Gastrocnemius medialis (tissue), 4 donors: ENCODE results near the gene ALDH3B1. TPM values are rescaled to one million over a fixed set of nuclear protein-coding genes. Genes with fewer than 3 reads are reported as not detected.

Experiments used
- ATAC-seq, 2 donors: fragments of 150-250 bp; one replicate each; pipeline ENCODE4 v1.9.1; 2016
- DNase-seq, 2 donors: peaks; one replicate each; pipeline ENCODE4 v3.0.0-alpha.2; 2019
- H3K27ac ChIP-seq, 4 donors: fragments of 200-600 bp; sonication (generic); 1 replicate in 1 of 4; 2 replicates in 3 of 4; pipeline ENCODE4 v1.5.1; 2016 to 2018; ENCODE audit warnings: mild to moderate bottlenecking in 2 of 4, moderate library complexity in 1 of 4
- H3K27me3 ChIP-seq, 3 donors: fragments of 200-600 bp; sonication (generic) in 2 of 3; 1 replicate in 1 of 3; 2 replicates in 2 of 3; pipeline versions ENCODE4 v1.5.1 to v1.6.0; 2016 to 2019; ENCODE audit warnings: mild to moderate bottlenecking in 1 of 3, moderate library complexity in 1 of 3
- H3K36me3 ChIP-seq, 2 donors: fragments of 200-600 bp; sonication (generic) in 1 of 2; one replicate each; pipeline ENCODE4 v1.5.1; 2017 to 2018
- H3K4me1 ChIP-seq, 2 donors: fragments of 200-600 bp; sonication (generic) in 1 of 2; one replicate each; pipeline ENCODE4 v1.5.1; 2016 to 2017; ENCODE audit warnings: mild to moderate bottlenecking in 2 of 2
- H3K4me3 ChIP-seq, 4 donors: fragments of 200-600 bp; sonication (generic) in 3 of 4; 1 replicate in 1 of 4; 2 replicates in 3 of 4; pipeline ENCODE4 v1.5.1; 2016 to 2019; ENCODE audit warnings: mild to moderate bottlenecking in 2 of 4
- H3K9me3 ChIP-seq, 3 donors: fragments of 200-600 bp; sonication (generic) in 2 of 3; 1 replicate in 1 of 3; 2 replicates in 2 of 3; pipeline ENCODE4 v1.5.1; 2016 to 2019
- POLR2A ChIP-seq, 2 donors: fragments of 450-650 bp; IDR thresholded peaks; one replicate each; pipeline ENCODE4 v1.6.1; 2017; ENCODE audit warnings: antibody characterized with exemption in 2 of 2, mild to moderate bottlenecking in 2 of 2, moderate library complexity in 2 of 2
- in situ Hi-C, 4 donors: fragments of 200-750 bp; cut with MboI; loops; one replicate each; pipeline versions ENCODE4 v1.15.0 to v1.8.0; 2017; ENCODE audit warnings: low sequenced_read_pairs in 4 of 4
- intact Hi-C: fragments of 100-400 bp; cut with DNase I; formaldehyde crosslinking; loops from one replicate; pipeline ENCODE4 v1.15.1; 2023; ENCODE audit warnings: low total_unique reads
- total RNA-seq, 4 donors: library from RNA; depleted of rRNA; stranded (reverse); fragments of >200 nt; gene quantifications; one replicate each; pipeline versions ENCODE4 v1.1.0 to v1.2.3, GENCODE V29; 2016
- TF ChIP-seq, protein P1 (sequence below), 5 experiments: fragments of 450-650 bp in 3 of 5; fragments of 200-600 bp in 2 of 5; sonication (generic) in 2 of 5; IDR thresholded peaks in 4 of 5; conservative IDR thresholded peaks in 1 of 5; 1 replicate in 4 of 5; 2 replicates in 1 of 5; pipeline ENCODE4 v1.5.1; 2016 to 2019; ENCODE audit warnings: antibody characterized with exemption in 5 of 5, mild to moderate bottlenecking in 3 of 5, moderate library complexity in 3 of 5

Gene ALDH3B1
- total RNA-seq, 4 donors from 2014 or later = 2.2 to 5.1 (median 3.6) TPM

DNA sequence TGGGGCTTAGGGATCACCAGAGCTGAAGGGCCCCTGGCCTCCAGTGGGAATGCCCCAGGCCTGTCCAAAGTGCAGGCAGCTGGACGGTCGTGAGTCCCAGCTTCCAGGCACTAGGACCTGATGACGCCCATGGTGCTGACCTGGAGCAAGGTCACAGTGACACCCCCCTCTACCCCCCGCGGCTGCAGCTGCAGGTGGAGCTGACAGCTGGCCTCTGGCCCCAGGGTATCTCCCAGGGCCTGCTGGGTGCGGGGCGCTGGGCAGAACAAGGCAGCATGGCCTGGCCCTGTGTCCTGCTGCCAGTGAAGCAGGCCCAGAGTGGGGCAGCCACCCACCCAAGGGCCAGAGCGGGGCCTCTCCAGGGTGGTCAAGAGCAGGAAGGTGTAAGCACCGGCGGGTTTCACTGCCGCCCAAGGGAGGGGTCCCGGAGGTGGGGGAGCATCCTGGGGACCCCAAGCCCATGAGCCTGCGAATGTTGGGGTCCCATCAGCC lies 28.1 kb downstream of the ALDH3B1 start:
- Histone ChIP-seq H3K4me3 (peak overlapping the region; percentile 62 to 69 (median 65)), H3K27ac (peak overlapping the region; percentile 74 to 88 (median 76)), H3K27me3 (no peaks in the 10 kb centered on the region), H3K36me3 (peaks cover 0 to 7% of the 10 kb centered on the region in 2 donors), H3K9me3 (no peaks in the 10 kb centered on the region), H3K4me1 (peaks cover 18 to 38% of the 10 kb centered on the region in 2 donors)
- ATAC-seq (peak in 1 of 2 donors; percentile 10), DNase-seq (peak in 1 of 2 donors; percentile 36)
- intact Hi-C loops (loop anchor here (2.0 to 10.0 kb wide), 4 partner anchors 27 to 453 kb away; partner anchors contain the start of genes ALDH3B1, CHKA, GSTP1 and UNC93B1), in situ Hi-C loops (no loop called here)
- TF ChIP-seq POLR2A (IDR thresholded peaks at IDR 0.05) = no peak

DNA sequence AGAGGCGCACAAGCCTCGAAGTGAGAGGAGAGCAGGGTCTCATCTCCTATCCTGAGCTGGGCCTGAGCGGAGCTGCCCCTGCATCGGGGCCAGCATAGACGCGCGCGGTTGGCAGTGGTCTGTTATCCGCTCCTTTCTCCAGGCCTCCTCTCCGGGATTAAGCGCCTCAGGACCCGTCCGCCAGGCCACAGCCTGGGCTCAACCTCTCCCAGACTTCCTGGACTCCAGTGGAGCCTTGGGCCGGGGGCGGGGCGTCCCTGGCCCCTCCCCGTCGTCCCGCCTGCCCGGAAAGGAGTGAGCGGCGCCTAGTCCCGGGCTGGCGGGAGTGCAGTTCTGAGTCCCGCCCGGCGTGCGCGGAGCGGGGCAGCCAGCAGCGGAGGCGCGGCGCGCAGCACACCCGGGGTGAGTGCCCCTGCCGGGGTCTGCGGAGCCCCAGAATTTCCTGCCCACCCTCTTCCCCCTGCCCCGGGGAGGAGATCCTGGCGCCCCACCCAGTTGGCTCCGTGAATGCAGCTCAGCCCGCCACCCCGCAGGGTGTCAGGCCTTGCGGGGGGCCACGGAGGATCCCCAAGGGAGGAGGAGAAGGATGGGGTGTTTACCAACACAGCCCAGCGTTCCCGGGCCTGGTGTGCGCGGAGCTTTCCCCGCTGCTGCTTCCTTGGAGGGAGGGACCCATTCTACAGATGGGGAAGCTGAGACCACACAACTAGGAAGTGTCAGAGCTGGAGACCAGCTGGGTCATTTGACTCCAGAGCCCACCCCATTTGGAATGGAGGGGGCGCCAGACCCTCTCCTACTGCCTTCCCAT lies 28.8 kb downstream of the ALDH3B1 start, which contains the start of gene TCIRG1:
TCIRG1 (plus strand) TSS at position 308 of the 808 bp plus-strand sequence. CDS start 2,247 bp downstream, outside the sequence.
- H3K36me3 ChIP-seq = peaks cover 0 to 5% of the 10 kb centered on the region in 2 donors
- in situ Hi-C loops = no loop called here
- TF ChIP-seq, protein P1, sequence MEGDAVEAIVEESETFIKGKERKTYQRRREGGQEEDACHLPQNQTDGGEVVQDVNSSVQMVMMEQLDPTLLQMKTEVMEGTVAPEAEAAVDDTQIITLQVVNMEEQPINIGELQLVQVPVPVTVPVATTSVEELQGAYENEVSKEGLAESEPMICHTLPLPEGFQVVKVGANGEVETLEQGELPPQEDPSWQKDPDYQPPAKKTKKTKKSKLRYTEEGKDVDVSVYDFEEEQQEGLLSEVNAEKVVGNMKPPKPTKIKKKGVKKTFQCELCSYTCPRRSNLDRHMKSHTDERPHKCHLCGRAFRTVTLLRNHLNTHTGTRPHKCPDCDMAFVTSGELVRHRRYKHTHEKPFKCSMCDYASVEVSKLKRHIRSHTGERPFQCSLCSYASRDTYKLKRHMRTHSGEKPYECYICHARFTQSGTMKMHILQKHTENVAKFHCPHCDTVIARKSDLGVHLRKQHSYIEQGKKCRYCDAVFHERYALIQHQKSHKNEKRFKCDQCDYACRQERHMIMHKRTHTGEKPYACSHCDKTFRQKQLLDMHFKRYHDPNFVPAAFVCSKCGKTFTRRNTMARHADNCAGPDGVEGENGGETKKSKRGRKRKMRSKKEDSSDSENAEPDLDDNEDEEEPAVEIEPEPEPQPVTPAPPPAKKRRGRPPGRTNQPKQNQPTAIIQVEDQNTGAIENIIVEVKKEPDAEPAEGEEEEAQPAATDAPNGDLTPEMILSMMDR (IDR thresholded peaks at IDR 0.05 in 4 of 5, conservative IDR thresholded peaks at IDR 0.05 in 1 of 5) = peak in 3 of 5 experiments; percentile 4 to 36 (median 23)
- TF ChIP-seq POLR2A (IDR thresholded peaks at IDR 0.05) = peak; percentile 88 to 93
- peaks cover 14 to 32% of the 10 kb centered on the region in 2 donors for H3K4me1 ChIP-seq
- DNase-seq (peak; percentile 65 to 83), ATAC-seq (peak; percentile 68 to 74)
- intact Hi-C loops = loop anchor here (2.0 to 10.0 kb wide), 4 partner anchors 28 to 454 kb away; partner anchors contain the start of genes ALDH3B1, CHKA, GSTP1 and UNC93B1
- H3K27ac ChIP-seq = peak within 1 kb of the TSS; percentile 74 to 88 (median 76)
- peak within 1 kb of the TSS; percentile 62 to 69 (median 65) for H3K4me3 ChIP-seq
- no peaks in the 10 kb centered on the region for H3K9me3 ChIP-seq
- H3K27me3 ChIP-seq = no peaks in the 10 kb centered on the region

DNA sequence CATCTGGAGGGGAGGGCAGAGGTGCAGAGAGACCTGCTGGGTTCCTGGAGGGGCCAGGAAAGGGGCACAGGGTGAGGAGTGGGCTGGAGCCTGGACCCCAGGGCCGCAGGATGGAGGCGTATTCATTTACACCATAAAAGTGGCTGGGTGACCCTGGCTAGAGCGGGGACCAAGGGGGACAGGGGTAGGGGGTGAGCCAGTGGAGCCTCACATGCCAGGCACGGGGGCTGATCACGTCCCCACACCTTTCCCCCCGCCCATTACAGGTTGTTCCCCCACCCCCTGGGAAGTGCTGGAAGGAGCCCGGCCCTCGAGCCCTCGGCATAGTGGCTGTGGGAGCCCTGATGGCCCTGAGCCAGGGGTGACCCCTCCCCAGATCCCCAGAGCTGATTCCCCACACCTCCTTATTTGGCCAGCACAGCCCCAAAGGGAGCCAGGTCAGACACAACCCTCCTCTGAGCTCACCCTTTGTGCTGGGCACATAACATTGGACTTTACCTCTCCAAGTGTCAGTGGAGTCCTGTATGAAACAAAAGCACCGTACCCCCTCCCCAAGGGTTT lies 29.5 kb downstream of the ALDH3B1 start:
- H3K27me3 ChIP-seq = no peaks in the 10 kb centered on the region
- H3K36me3 ChIP-seq = no peaks in the 10 kb centered on the region
- intact Hi-C loops = loop anchor here (2.0 to 10.0 kb wide), 4 partner anchors 29 to 455 kb away; partner anchors contain the start of genes ALDH3B1, CHKA, GSTP1 and UNC93B1
- peak overlapping the region; percentile 62 to 69 (median 65) for H3K4me3 ChIP-seq
- no peak for TF ChIP-seq POLR2A (IDR thresholded peaks at IDR 0.05)
- TF ChIP-seq, protein P1 (IDR thresholded peaks at IDR 0.05 in 4 of 5, conservative IDR thresholded peaks at IDR 0.05 in 1 of 5) = no peak
- in situ Hi-C loops = no loop called here
- DNase-seq (no peak), ATAC-seq (no peak)
- no peaks in the 10 kb centered on the region for H3K9me3 ChIP-seq
- H3K4me1 ChIP-seq = peaks cover 14 to 28% of the 10 kb centered on the region in 2 donors
- peak overlapping the region; percentile 74 to 88 (median 76) for H3K27ac ChIP-seq

DNA sequence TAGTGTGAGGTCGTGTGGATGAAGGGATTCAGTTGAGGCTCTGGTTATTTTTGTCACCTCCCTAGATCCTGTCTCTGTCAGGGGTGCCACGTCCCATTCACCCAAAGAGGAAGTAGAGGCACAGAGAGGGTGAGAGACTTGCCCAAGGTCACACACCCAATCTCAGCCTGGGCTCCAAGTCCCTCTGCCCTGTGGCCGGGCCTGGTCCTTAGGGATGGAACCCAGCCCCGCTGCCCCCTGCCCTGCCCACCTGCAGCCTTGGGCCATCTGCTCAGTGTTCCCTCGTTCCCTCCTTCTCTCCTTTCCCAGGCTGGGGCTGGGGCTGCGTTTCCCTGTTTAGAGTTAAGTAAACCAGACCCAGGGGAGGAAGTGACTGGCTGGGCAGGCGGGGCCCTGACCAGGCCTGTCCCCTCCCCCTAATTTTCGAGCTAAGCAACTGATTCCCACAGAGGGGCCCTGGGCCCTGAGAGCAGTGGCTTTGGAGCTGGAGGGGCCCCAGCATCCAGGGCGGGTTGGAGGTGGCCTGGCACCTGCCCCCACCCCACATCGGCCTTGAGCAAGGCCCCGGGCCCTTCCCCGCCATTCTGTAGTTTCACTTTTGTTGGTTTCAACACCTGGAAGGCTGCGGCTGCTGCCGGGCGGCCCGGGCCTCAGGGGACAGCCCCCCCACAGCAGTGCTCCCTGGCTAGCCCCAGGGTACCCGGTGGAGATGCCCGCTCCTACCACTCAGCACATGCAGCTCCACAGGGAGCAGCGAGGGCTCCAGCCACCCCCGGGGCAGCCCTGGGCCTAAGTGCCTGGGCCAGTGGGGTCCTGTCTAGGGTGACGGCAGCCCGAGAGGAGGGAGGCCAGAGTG lies 30.2 kb downstream of the ALDH3B1 start:
- H3K27ac ChIP-seq = peak overlapping the region; percentile 74 to 88 (median 76)
- H3K36me3 ChIP-seq = no peaks in the 10 kb centered on the region
- H3K4me1 ChIP-seq = peaks cover 14 to 28% of the 10 kb centered on the region in 2 donors
- no peaks in the 10 kb centered on the region for H3K27me3 ChIP-seq
- DNase-seq (peak in 1 of 2 donors; percentile 54), ATAC-seq (peak; percentile 27 to 31)
- H3K9me3 ChIP-seq = no peaks in the 10 kb centered on the region
- peak overlapping the region; percentile 62 to 69 (median 65) for H3K4me3 ChIP-seq
- peak in 1 of 2 donors; percentile 41 for TF ChIP-seq POLR2A (IDR thresholded peaks at IDR 0.05)
- TF ChIP-seq, protein P1 (IDR thresholded peaks at IDR 0.05 in 4 of 5, conservative IDR thresholded peaks at IDR 0.05 in 1 of 5) = no peak
- in situ Hi-C loops = no loop called here
- intact Hi-C loops = no loop called here
